HEK293 (cell line): ENCODE results near the gene ZNF84.
A peak's percentile ranks its signal among the peaks of the same experiment; 100 is the strongest.

Experiments used
- INSM2 ChIP-seq: fragments of 450-650 bp; formaldehyde crosslinking; IDR thresholded peaks from 2 replicates; pipeline ENCODE4 v1.5.1; 2016; ENCODE audit warnings: missing biosample characterization, missing genetic modification characterization
- KLF8 ChIP-seq: fragments of 450-650 bp; formaldehyde crosslinking; IDR thresholded peaks from 2 replicates; pipeline ENCODE4 v1.5.1; 2016; ENCODE audit warnings: missing biosample characterization, missing genetic modification characterization
- SP2 ChIP-seq: fragments of 450-650 bp; formaldehyde crosslinking; IDR thresholded peaks from 2 replicates; pipeline ENCODE4 v1.5.1; 2016; ENCODE audit warnings: missing biosample characterization, missing genetic modification characterization
- SP7 ChIP-seq: fragments of 450-650 bp; formaldehyde crosslinking; IDR thresholded peaks from 2 replicates; pipeline ENCODE4 v1.5.1; 2016; ENCODE audit warnings: missing biosample characterization, missing genetic modification characterization
- ZBTB20 ChIP-seq: fragments of 450-650 bp; formaldehyde crosslinking; IDR thresholded peaks from 2 replicates; pipeline ENCODE4 v1.5.1; 2016; ENCODE audit warnings: missing biosample characterization, missing genetic modification characterization
- ZFHX2 ChIP-seq: fragments of 450-650 bp; formaldehyde crosslinking; conservative IDR thresholded peaks from 2 replicates; pipeline ENCODE4 v1.5.1; 2016; ENCODE audit warnings: missing biosample characterization, missing genetic modification characterization
- ZNF121 ChIP-seq: fragments of 450-650 bp; formaldehyde crosslinking; IDR thresholded peaks from 2 replicates; pipeline ENCODE4 v1.5.1; 2016; ENCODE audit warnings: missing biosample characterization, missing genetic modification characterization
- ZNF140 ChIP-seq: fragments of 450-650 bp; formaldehyde crosslinking; IDR thresholded peaks from 2 replicates; pipeline ENCODE4 v1.5.1; 2016; ENCODE audit warnings: missing biosample characterization, missing genetic modification characterization
- ZNF157 ChIP-seq: fragments of 450-650 bp; formaldehyde crosslinking; IDR thresholded peaks from 2 replicates; pipeline ENCODE4 v1.5.1; 2016; ENCODE audit warnings: missing biosample characterization, missing genetic modification characterization
- ZNF169 ChIP-seq: fragments of 450-650 bp; formaldehyde crosslinking; IDR thresholded peaks from 2 replicates; pipeline ENCODE4 v1.5.1; 2016; ENCODE audit warnings: missing biosample characterization, missing genetic modification characterization
- ZNF2 ChIP-seq: fragments of 450-650 bp; formaldehyde crosslinking; IDR thresholded peaks from 2 replicates; pipeline ENCODE4 v1.5.1; 2016; ENCODE audit warnings: missing biosample characterization, missing genetic modification characterization
- ZNF48 ChIP-seq: fragments of 450-650 bp; formaldehyde crosslinking; IDR thresholded peaks from 2 replicates; pipeline ENCODE4 v1.5.1; 2016; ENCODE audit warnings: missing biosample characterization, missing genetic modification characterization
- ZNF501 ChIP-seq: fragments of 450-650 bp; formaldehyde crosslinking; IDR thresholded peaks from 2 replicates; pipeline ENCODE4 v1.5.1; 2016; ENCODE audit warnings: missing biosample characterization, missing genetic modification characterization
- ZNF514 ChIP-seq: fragments of 450-650 bp; formaldehyde crosslinking; IDR thresholded peaks from 2 replicates; pipeline ENCODE4 v1.5.1; 2016; ENCODE audit warnings: missing biosample characterization, missing genetic modification characterization
- ZNF521 ChIP-seq: fragments of 450-650 bp; formaldehyde crosslinking; IDR thresholded peaks from 2 replicates; pipeline ENCODE4 v1.5.1; 2017; ENCODE audit warnings: missing biosample characterization, mild to moderate bottlenecking, missing genetic modification characterization
- ZNF549 ChIP-seq: fragments of 450-650 bp; IDR thresholded peaks from 2 replicates; pipeline ENCODE4 v1.5.1; 2018; ENCODE audit warnings: missing biosample characterization, missing genetic modification characterization, mild to moderate bottlenecking, inconsistent platforms, moderate library complexity
- ZNF558 ChIP-seq: fragments of 450-650 bp; formaldehyde crosslinking; IDR thresholded peaks from 2 replicates; pipeline ENCODE4 v1.5.1; 2016; ENCODE audit warnings: missing biosample characterization, missing genetic modification characterization
- ZNF571 ChIP-seq: fragments of 450-650 bp; formaldehyde crosslinking; IDR thresholded peaks from 2 replicates; pipeline ENCODE4 v1.5.0; 2017; ENCODE audit warnings: missing biosample characterization, missing genetic modification characterization
- ZNF580 ChIP-seq: fragments of 450-650 bp; formaldehyde crosslinking; IDR thresholded peaks from 2 replicates; pipeline ENCODE4 v1.5.1; 2016; ENCODE audit warnings: missing biosample characterization, missing genetic modification characterization
- ZNF585B ChIP-seq: fragments of 450-650 bp; formaldehyde crosslinking; IDR thresholded peaks from 2 replicates; pipeline ENCODE4 v1.5.1; 2016; ENCODE audit warnings: missing biosample characterization, missing genetic modification characterization
- ZNF600 ChIP-seq: fragments of 450-650 bp; formaldehyde crosslinking; IDR thresholded peaks from 2 replicates; pipeline ENCODE4 v1.5.1; 2016; ENCODE audit warnings: missing biosample characterization, missing genetic modification characterization
- ZSCAN16 ChIP-seq: fragments of 450-650 bp; formaldehyde crosslinking; IDR thresholded peaks from 2 replicates; pipeline ENCODE4 v1.5.1; 2016; ENCODE audit warnings: missing biosample characterization, missing genetic modification characterization
- ZSCAN4 ChIP-seq: fragments of 450-650 bp; formaldehyde crosslinking; IDR thresholded peaks from 2 replicates; pipeline ENCODE4 v1.5.1; 2017; ENCODE audit warnings: missing biosample characterization, missing genetic modification characterization
- TF ChIP-seq, protein P1 (sequence below): fragments of 450-650 bp; formaldehyde crosslinking; IDR thresholded peaks from 2 replicates; pipeline ENCODE4 v1.5.1; 2016; ENCODE audit warnings: missing biosample characterization, missing genetic modification characterization
- TF ChIP-seq, protein P2 (sequence below): fragments of 450-650 bp; formaldehyde crosslinking; IDR thresholded peaks from 2 replicates; pipeline ENCODE4 v1.5.1; 2016; ENCODE audit warnings: missing biosample characterization, missing genetic modification characterization
- TF ChIP-seq, protein P3 (sequence below): fragments of 450-650 bp; formaldehyde crosslinking; IDR thresholded peaks from 2 replicates; pipeline ENCODE4 v1.5.1; 2017; ENCODE audit warnings: missing biosample characterization, missing genetic modification characterization
- TF ChIP-seq, protein P4 (sequence below): fragments of 450-650 bp; formaldehyde crosslinking; IDR thresholded peaks from 2 replicates; pipeline ENCODE4 v1.5.1; 2016; ENCODE audit warnings: missing biosample characterization, missing genetic modification characterization
- TF ChIP-seq, protein P5 (sequence below): fragments of 450-650 bp; formaldehyde crosslinking; conservative IDR thresholded peaks from 2 replicates; pipeline ENCODE4 v1.5.1; 2016; ENCODE audit warnings: low read depth, missing biosample characterization, missing genetic modification characterization

Gene ZNF84

DNA sequence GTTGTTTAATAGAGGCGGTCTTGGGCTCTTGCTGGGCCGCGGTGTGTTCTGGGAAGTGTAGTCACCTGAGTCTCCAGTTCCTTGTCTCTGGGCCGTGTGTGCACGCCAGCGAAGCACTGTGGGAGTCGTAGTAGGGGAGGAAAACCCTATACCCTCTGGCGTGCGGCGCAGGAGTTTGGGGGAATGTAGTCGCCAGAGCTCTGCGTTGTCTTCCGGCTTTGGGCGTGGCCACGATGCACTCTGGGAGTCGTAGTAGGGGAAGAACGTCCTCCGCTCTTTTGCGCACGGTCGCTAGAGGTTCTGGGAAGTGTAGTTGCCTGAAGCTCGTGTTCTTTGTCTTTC lies 42.7 kb downstream of the ZNF84 start (continued):
- peak; percentile 93 for TF ChIP-seq INSM2
- peak; percentile 24; the same call in 1 of the 2 replicates for TF ChIP-seq SP7
- TF ChIP-seq, protein P1, sequence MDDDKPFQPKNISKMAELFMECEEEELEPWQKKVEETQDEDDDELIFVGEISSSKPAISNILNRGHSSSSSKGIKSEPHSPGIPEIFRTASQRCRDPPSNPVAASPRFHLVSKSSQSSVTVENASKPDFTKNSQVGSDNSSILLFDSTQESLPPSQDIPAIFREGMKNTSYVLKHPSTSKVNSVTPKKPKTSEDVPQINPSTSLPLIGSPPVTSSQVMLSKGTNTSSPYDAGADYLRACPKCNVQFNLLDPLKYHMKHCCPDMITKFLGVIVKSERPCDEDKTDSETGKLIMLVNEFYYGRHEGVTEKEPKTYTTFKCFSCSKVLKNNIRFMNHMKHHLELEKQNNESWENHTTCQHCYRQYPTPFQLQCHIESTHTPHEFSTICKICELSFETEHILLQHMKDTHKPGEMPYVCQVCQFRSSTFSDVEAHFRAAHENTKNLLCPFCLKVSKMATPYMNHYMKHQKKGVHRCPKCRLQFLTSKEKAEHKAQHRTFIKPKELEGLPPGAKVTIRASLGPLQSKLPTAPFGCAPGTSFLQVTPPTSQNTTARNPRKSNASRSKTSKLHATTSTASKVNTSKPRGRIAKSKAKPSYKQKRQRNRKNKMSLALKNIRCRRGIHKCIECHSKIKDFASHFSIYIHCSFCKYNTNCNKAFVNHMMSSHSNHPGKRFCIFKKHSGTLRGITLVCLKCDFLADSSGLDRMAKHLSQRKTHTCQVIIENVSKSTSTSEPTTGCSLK, result no peak
- TF ChIP-seq, protein P2, sequence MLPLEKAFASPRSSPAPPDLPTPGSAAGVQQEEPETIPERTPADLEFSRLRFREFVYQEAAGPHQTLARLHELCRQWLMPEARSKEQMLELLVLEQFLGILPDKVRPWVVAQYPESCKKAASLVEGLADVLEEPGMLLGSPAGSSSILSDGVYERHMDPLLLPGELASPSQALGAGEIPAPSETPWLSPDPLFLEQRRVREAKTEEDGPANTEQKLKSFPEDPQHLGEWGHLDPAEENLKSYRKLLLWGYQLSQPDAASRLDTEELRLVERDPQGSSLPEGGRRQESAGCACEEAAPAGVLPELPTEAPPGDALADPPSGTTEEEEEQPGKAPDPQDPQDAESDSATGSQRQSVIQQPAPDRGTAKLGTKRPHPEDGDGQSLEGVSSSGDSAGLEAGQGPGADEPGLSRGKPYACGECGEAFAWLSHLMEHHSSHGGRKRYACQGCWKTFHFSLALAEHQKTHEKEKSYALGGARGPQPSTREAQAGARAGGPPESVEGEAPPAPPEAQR, result no peak
- peak; percentile 93 for TF ChIP-seq KLF8
- peak; percentile 93 for TF ChIP-seq ZNF580 (tag by site-specific recombination)
- TF ChIP-seq ZNF514 (tag by site-specific recombination), result no peak
- peak; percentile 82 for TF ChIP-seq SP2 (tag by site-specific recombination)
- TF ChIP-seq ZNF600 (tag by site-specific recombination), result no peak
- peak; percentile 89 for TF ChIP-seq ZSCAN4 (tag by site-specific recombination)
- TF ChIP-seq ZNF48 (tag by site-specific recombination), result no peak
- no peak for TF ChIP-seq ZNF140
- no peak for TF ChIP-seq ZNF558 (tag by site-specific recombination)
- TF ChIP-seq, protein P3, sequence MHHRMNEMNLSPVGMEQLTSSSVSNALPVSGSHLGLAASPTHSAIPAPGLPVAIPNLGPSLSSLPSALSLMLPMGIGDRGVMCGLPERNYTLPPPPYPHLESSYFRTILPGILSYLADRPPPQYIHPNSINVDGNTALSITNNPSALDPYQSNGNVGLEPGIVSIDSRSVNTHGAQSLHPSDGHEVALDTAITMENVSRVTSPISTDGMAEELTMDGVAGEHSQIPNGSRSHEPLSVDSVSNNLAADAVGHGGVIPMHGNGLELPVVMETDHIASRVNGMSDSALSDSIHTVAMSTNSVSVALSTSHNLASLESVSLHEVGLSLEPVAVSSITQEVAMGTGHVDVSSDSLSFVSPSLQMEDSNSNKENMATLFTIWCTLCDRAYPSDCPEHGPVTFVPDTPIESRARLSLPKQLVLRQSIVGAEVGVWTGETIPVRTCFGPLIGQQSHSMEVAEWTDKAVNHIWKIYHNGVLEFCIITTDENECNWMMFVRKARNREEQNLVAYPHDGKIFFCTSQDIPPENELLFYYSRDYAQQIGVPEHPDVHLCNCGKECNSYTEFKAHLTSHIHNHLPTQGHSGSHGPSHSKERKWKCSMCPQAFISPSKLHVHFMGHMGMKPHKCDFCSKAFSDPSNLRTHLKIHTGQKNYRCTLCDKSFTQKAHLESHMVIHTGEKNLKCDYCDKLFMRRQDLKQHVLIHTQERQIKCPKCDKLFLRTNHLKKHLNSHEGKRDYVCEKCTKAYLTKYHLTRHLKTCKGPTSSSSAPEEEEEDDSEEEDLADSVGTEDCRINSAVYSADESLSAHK, result 0 out of 2 replicates have a peak, but pooled peaks have one; percentile 43
- no peak for TF ChIP-seq ZNF571 (tag by site-specific recombination)
- TF ChIP-seq, protein P4, sequence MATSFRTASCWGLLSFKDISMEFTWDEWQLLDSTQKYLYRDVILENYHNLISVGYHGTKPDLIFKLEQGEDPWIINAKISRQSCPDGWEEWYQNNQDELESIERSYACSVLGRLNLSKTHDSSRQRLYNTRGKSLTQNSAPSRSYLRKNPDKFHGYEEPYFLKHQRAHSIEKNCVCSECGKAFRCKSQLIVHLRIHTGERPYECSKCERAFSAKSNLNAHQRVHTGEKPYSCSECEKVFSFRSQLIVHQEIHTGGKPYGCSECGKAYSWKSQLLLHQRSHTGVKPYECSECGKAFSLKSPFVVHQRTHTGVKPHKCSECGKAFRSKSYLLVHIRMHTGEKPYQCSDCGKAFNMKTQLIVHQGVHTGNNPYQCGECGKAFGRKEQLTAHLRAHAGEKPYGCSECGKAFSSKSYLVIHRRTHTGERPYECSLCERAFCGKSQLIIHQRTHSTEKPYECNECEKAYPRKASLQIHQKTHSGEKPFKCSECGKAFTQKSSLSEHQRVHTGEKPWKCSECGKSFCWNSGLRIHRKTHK (tag by site-specific recombination), result no peak
- no peak for TF ChIP-seq ZNF585B (tag by site-specific recombination)
- no peak for TF ChIP-seq ZNF157 (tag by site-specific recombination)
- TF ChIP-seq ZNF501 (tag by site-specific recombination), result peak; percentile 36; the same call in 1 of the 2 replicates
- TF ChIP-seq ZBTB20 (tag by site-specific recombination), result peak; percentile 98
- TF ChIP-seq ZNF121 (tag by site-specific recombination), result no peak
- no peak for TF ChIP-seq ZNF521 (tag by site-specific recombination)
- no peak; the same call in 1 of the 2 replicates for TF ChIP-seq ZFHX2
- no peak for TF ChIP-seq ZNF169 (tag by site-specific recombination)
- no peak for TF ChIP-seq ZNF2 (tag by site-specific recombination)
- TF ChIP-seq ZSCAN16 (tag by site-specific recombination), result no peak
- no peak for TF ChIP-seq ZNF549
- TF ChIP-seq, protein P5, sequence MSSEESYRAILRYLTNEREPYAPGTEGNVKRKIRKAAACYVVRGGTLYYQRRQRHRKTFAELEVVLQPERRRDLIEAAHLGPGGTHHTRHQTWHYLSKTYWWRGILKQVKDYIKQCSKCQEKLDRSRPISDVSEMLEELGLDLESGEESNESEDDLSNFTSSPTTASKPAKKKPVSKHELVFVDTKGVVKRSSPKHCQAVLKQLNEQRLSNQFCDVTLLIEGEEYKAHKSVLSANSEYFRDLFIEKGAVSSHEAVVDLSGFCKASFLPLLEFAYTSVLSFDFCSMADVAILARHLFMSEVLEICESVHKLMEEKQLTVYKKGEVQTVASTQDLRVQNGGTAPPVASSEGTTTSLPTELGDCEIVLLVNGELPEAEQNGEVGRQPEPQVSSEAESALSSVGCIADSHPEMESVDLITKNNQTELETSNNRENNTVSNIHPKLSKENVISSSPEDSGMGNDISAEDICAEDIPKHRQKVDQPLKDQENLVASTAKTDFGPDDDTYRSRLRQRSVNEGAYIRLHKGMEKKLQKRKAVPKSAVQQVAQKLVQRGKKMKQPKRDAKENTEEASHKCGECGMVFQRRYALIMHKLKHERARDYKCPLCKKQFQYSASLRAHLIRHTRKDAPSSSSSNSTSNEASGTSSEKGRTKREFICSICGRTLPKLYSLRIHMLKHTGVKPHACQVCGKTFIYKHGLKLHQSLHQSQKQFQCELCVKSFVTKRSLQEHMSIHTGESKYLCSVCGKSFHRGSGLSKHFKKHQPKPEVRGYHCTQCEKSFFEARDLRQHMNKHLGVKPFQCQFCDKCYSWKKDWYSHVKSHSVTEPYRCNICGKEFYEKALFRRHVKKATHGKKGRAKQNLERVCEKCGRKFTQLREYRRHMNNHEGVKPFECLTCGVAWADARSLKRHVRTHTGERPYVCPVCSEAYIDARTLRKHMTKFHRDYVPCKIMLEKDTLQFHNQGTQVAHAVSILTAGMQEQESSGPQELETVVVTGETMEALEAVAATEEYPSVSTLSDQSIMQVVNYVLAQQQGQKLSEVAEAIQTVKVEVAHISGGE (tag by site-specific recombination), result peak; percentile 97
